H9 (cell line): ENCODE results near the gene MRPS27. TPM values are rescaled to one million over a fixed set of nuclear protein-coding genes. Genes with fewer than 3 reads are reported as not detected.

Source experiments
- DNase-seq: peaks from one replicate; pipeline ENCODE4 v3.0.0-alpha.2; 2017
- H2AFZ ChIP-seq: one replicate; pipeline ENCODE4 v1.6.1; 2013; ENCODE audit warnings: mild to moderate bottlenecking, low read length, control low read depth, moderate library complexity
- H2AK5ac ChIP-seq: 2 replicates; pipeline ENCODE4 v1.6.1; 2013; ENCODE audit warnings: low read length, control low read depth, mixed read lengths; ENCODE audit not compliant: insufficient read length
- H2BK120ac ChIP-seq: one replicate; pipeline ENCODE4 v1.6.1; 2013; ENCODE audit warnings: low read depth, mild to moderate bottlenecking, low read length, control low read depth, inconsistent platforms; ENCODE audit not compliant: poor library complexity, severe bottlenecking
- H2BK12ac ChIP-seq: 2 replicates; pipeline ENCODE4 v1.6.1; 2013; ENCODE audit warnings: low read length, control low read depth, mixed read lengths, low read depth; ENCODE audit not compliant: insufficient read length
- H2BK15ac ChIP-seq: 2 replicates; pipeline ENCODE4 v1.6.1; 2013; ENCODE audit warnings: low read depth, low read length, control low read depth
- H2BK20ac ChIP-seq: one replicate; pipeline ENCODE4 v1.6.1; 2013; ENCODE audit warnings: low read depth, mild to moderate bottlenecking, low read length, control low read depth, inconsistent platforms; ENCODE audit not compliant: poor library complexity, severe bottlenecking
- H2BK5ac ChIP-seq: 2 replicates; pipeline ENCODE4 v1.6.1; 2013; ENCODE audit warnings: low read length, control low read depth, mixed read lengths; ENCODE audit not compliant: insufficient read length
- H3K14ac ChIP-seq: 2 replicates; pipeline ENCODE4 v1.6.1; 2013; ENCODE audit warnings: low read length, control low read depth; ENCODE audit not compliant: insufficient read depth
- H3K18ac ChIP-seq: 2 replicates; pipeline ENCODE4 v1.6.1; 2013; ENCODE audit warnings: low read depth, mild to moderate bottlenecking, mixed read lengths, low read length, control low read depth; ENCODE audit not compliant: insufficient read length
- H3K23ac ChIP-seq: 2 replicates; pipeline ENCODE4 v1.6.1; 2013; ENCODE audit warnings: low read length, control low read depth, mixed read lengths, low read depth; ENCODE audit not compliant: insufficient read length
- H3K23me2 ChIP-seq: 2 replicates; pipeline ENCODE4 v1.6.1; 2013; ENCODE audit warnings: low read depth, mild to moderate bottlenecking, mixed read lengths, low read length, control low read depth; ENCODE audit not compliant: insufficient read length, poor library complexity, severe bottlenecking
- H3K27ac ChIP-seq: 2 replicates; pipeline ENCODE4 v1.5.1; 2013; ENCODE audit warnings: low read length, control low read depth, mixed read lengths, low read depth; ENCODE audit not compliant: insufficient read length
- H3K27me3 ChIP-seq: 2 replicates; pipeline ENCODE4 v1.6.1; 2013; ENCODE audit warnings: low read length, control low read depth, inconsistent platforms; ENCODE audit not compliant: insufficient read depth
- H3K4ac ChIP-seq: 2 replicates; pipeline ENCODE4 v1.6.1; 2013; ENCODE audit warnings: low read depth, mild to moderate bottlenecking, control low read depth, inconsistent platforms, low read length, moderate library complexity
- H3K4me1 ChIP-seq: 2 replicates; pipeline ENCODE4 v1.6.1; 2013; ENCODE audit warnings: low read length, control low read depth, inconsistent platforms; ENCODE audit not compliant: insufficient read depth
- H3K4me2 ChIP-seq: 2 replicates; pipeline ENCODE4 v1.6.1; 2013; ENCODE audit warnings: low read length, control low read depth, mixed read lengths; ENCODE audit not compliant: insufficient read length, insufficient read depth
- H3K56ac ChIP-seq: 2 replicates; pipeline ENCODE4 v1.6.1; 2013; ENCODE audit warnings: low read depth, mild to moderate bottlenecking, mixed read lengths, low read length, control low read depth; ENCODE audit not compliant: insufficient read length
- H3K79me1 ChIP-seq: 2 replicates; pipeline ENCODE4 v1.6.1; 2013; ENCODE audit warnings: low read depth, mild to moderate bottlenecking, moderate library complexity, low read length, control low read depth, inconsistent platforms; ENCODE audit not compliant: insufficient read depth, poor library complexity, severe bottlenecking
- H3K79me2 ChIP-seq: 2 replicates; pipeline ENCODE4 v1.6.1; 2013; ENCODE audit warnings: low read length, control low read depth, inconsistent platforms; ENCODE audit not compliant: insufficient read depth
- H3K9ac ChIP-seq: 2 replicates; pipeline ENCODE4 v1.6.1; 2013; ENCODE audit warnings: low read length, control low read depth, mixed read lengths; ENCODE audit not compliant: insufficient read length; ENCODE audit errors: extremely low read depth
- H3K9me3 ChIP-seq: one replicate; pipeline ENCODE4 v1.6.1; 2013; ENCODE audit warnings: low read depth, low read length, inconsistent platforms; ENCODE audit not compliant: control insufficient read depth
- H3T11ph ChIP-seq: one replicate; pipeline ENCODE4 v1.6.1; 2013; ENCODE audit warnings: mild to moderate bottlenecking, low read length, control low read depth, inconsistent platforms
- H4K20me1 ChIP-seq: one replicate; pipeline ENCODE4 v1.6.1; 2013; ENCODE audit not compliant: control insufficient read depth, insufficient read length, insufficient read depth
- H4K5ac ChIP-seq: 2 replicates; pipeline ENCODE4 v1.6.1; 2013; ENCODE audit warnings: low read depth, mild to moderate bottlenecking, mixed read lengths, low read length, control low read depth; ENCODE audit not compliant: insufficient read length
- H4K8ac ChIP-seq: replicated peaks from 2 replicates; pipeline ENCODE4 v1.6.1; 2013; ENCODE audit warnings: low read length, control low read depth, mixed read lengths, low read depth; ENCODE audit not compliant: insufficient read length
- H4K91ac ChIP-seq: 2 replicates; pipeline ENCODE4 v1.6.1; 2013; ENCODE audit warnings: low read depth, mild to moderate bottlenecking, moderate library complexity, mixed read lengths, low read length, control low read depth; ENCODE audit not compliant: insufficient read length
- H3K27ac Mint-ChIP-seq, 3 experiments: 2 replicates in 2 of 3; 3 replicates in 1 of 3; pipeline ENCODE4 v1.8.0; 2020 to 2021; ENCODE audit warnings: mixed read lengths in 3 of 3, mild to moderate bottlenecking in 1 of 3, moderate library complexity in 1 of 3
- H3K27me3 Mint-ChIP-seq: 2 replicates; pipeline ENCODE4 v1.8.0; 2021; ENCODE audit warnings: low read depth, mild to moderate bottlenecking, moderate library complexity, mixed read lengths
- H3K36me3 Mint-ChIP-seq, 3 experiments: 2 replicates in 2 of 3; 3 replicates in 1 of 3; pipeline ENCODE4 v1.8.0; 2020 to 2021; ENCODE audit warnings: low read depth in 3 of 3, mixed read lengths in 3 of 3; ENCODE audit not compliant: insufficient read depth in 1 of 3
- H3K4me1 Mint-ChIP-seq, 2 experiments: 2 replicates each; pipeline ENCODE4 v1.8.0; 2020; ENCODE audit warnings: mixed read lengths in 2 of 2
- H3K4me3 Mint-ChIP-seq, 2 experiments: 2 replicates in 1 of 2; 3 replicates in 1 of 2; pipeline ENCODE4 v1.8.0; 2020 to 2021; ENCODE audit warnings: mild to moderate bottlenecking in 2 of 2, mixed read lengths in 2 of 2, moderate library complexity in 1 of 2
- H3K9me3 Mint-ChIP-seq, 2 experiments: 2 replicates in 1 of 2; 3 replicates in 1 of 2; pipeline ENCODE4 v1.8.0; 2020; ENCODE audit warnings: mild to moderate bottlenecking in 2 of 2, mixed read lengths in 2 of 2, moderate library complexity in 1 of 2
- CTCF ChIP-seq: fragments of 200-600 bp; sonication (generic); conservative IDR thresholded peaks from 3 replicates; pipeline ENCODE4 v1.8.0; 2021; ENCODE audit warnings: antibody characterized with exemption, mild to moderate bottlenecking
- WGBS: extraction: QIAGEN DNeasy Blood & Tissue Kit; methylation state at CpG from one replicate; pipeline ENCODE4 v1.1.7; 2013; ENCODE audit warnings: missing lambda C conversion rate, low lambda C conversion rate, mixed read lengths; ENCODE audit not compliant: insufficient read length; ENCODE audit errors: extremely low coverage; 5-methylcytosine and 5-hydroxymethylcytosine counted together
- total RNA-seq: library from RNA; stranded (reverse); gene quantifications from 2 replicates; pipeline ENCODE4 v1.2.1, GENCODE V29; 2021

MRPS27 gene
- total RNA-seq, 1 experiment from 2014 or later, result 83.3 TPM

DNA sequence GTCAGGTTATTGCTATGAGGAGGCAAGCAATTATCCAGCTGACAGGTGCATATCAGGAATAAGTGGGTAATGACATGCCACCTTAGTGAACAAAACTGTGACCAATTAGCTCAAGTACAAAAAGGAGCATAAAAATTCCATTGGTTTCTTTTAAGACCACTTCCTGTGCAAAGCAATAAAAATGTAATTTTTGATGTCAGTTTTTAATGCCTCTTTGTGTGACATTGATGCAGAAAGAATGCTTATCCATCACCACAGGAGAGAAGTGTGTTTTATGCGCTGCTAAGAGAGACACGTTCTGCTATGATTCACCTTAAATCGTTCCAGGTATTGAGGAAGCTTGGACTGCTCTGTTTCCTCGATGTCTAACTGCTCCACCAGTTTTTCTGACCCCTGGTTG is 96.7 kb downstream of the MRPS27 start:
- DNase-seq, result no peak
- no peak for TF ChIP-seq CTCF
- no peaks in the 10 kb centered on the region for H3K9me3 ChIP-seq
- Mint-ChIP-seq H3K4me3 (no peak overlapping the region), H3K27me3 (no peaks in the 10 kb centered on the region), H3K36me3 (peaks cover 44 to 80% (median 79%) of the 10 kb centered on the region in 3 experiments), H3K9me3 (no peaks in the 10 kb centered on the region), H3K27ac (no peak overlapping the region), H3K4me1 (no peaks in the 10 kb centered on the region)
- no peak overlapping the region for H2BK120ac ChIP-seq
- no peaks in the 10 kb centered on the region for H4K20me1 ChIP-seq
- H3K56ac ChIP-seq, result no peak overlapping the region
- no peak overlapping the region for H3K4ac ChIP-seq
- H3K14ac ChIP-seq, result no peak overlapping the region
- WGBS, result no CpG with 5 or more reads among the region's 4 CpGs
- no peak overlapping the region for H2AK5ac ChIP-seq
- H2BK15ac ChIP-seq, result no peak overlapping the region
- H2AFZ ChIP-seq, result no peak overlapping the region
- H4K5ac ChIP-seq, result no peak overlapping the region
- H4K8ac ChIP-seq, result no peak overlapping the region
- H3K18ac ChIP-seq, result no peak overlapping the region
- no peaks in the 10 kb centered on the region for H3K4me1 ChIP-seq
- H3T11ph ChIP-seq, result no peak overlapping the region
- H3K27me3 ChIP-seq, result no peaks in the 10 kb centered on the region
- H2BK12ac ChIP-seq, result no peak overlapping the region
- no peak overlapping the region for H4K91ac ChIP-seq
- H3K23me2 ChIP-seq, result no peaks in the 10 kb centered on the region
- H3K27ac ChIP-seq, result no peak overlapping the region
- H3K79me1 ChIP-seq, result no peaks in the 10 kb centered on the region
- H3K4me2 ChIP-seq, result no peak overlapping the region
- H2BK5ac ChIP-seq, result no peak overlapping the region
- H3K9ac ChIP-seq, result no peak overlapping the region
- no peaks in the 10 kb centered on the region for H3K79me2 ChIP-seq
- H2BK20ac ChIP-seq, result no peak overlapping the region
- H3K23ac ChIP-seq, result no peak overlapping the region
